ENCODE data around the gene SHKBP1. TPM values are rescaled to one million over a fixed set of nuclear protein-coding genes. Genes with fewer than 3 reads are reported as not detected.
A peak's percentile ranks its signal among the peaks of the same experiment; 100 is the strongest.

Gene SHKBP1
- total RNA-seq, 1 experiment from 2014 or later: 92.9 TPM

GRCh38 chr19:40529093-40529954, 47.3 kb upstream of the SHKBP1 start:
- Mint-ChIP-seq H3K27me3 (ENCODE audit: low read depth) (peaks cover 54% of the 10 kb centered on the region), H3K36me3 (ENCODE audit: insufficient read depth in 1 of 3, low read depth in 3 of 3) (no peaks in the 10 kb centered on the region), H3K4me1 (peaks cover 18 to 24% of the 10 kb centered on the region in 2 experiments), H3K27ac (no peak overlapping the region; a peak in 1 of 7 replicates), H3K9me3 (peaks cover 0 to 2% of the 10 kb centered on the region in 2 experiments; a peak in 2 of 5 replicates), H3K4me3 (peak overlapping the region; percentile 62 to 77)
- H3K79me1 ChIP-seq (ENCODE audit: insufficient read depth, low read depth, low read length, poor library complexity, severe bottlenecking): no peaks in the 10 kb centered on the region
- no peaks in the 10 kb centered on the region for H4K20me1 ChIP-seq (ENCODE audit: control insufficient read depth, insufficient read depth, insufficient read length)
- no peak overlapping the region for H2BK20ac ChIP-seq (ENCODE audit: low read depth, low read length, poor library complexity, severe bottlenecking)
- H3K9me3 ChIP-seq (ENCODE audit: control insufficient read depth, low read depth, low read length): no peaks in the 10 kb centered on the region
- H3K4me2 ChIP-seq (ENCODE audit: insufficient read depth, insufficient read length, low read length): peak overlapping the region; percentile 23
- H2BK5ac ChIP-seq (ENCODE audit: insufficient read length, low read length): no peak overlapping the region
- no peak overlapping the region for H4K5ac ChIP-seq (ENCODE audit: insufficient read length, low read depth, low read length)
- H2AK5ac ChIP-seq (ENCODE audit: insufficient read length, low read length): no peak overlapping the region
- no peaks in the 10 kb centered on the region for H3K79me2 ChIP-seq (ENCODE audit: insufficient read depth, low read length)
- no peak overlapping the region for H4K8ac ChIP-seq (replicated peaks; ENCODE audit: insufficient read length, low read depth, low read length)
- H2BK15ac ChIP-seq (ENCODE audit: low read depth, low read length): no peak overlapping the region
- H3K14ac ChIP-seq (ENCODE audit: insufficient read depth, low read length): no peak overlapping the region
- no peak overlapping the region for H3K27ac ChIP-seq (ENCODE audit: insufficient read length, low read depth, low read length)
- peak; percentile 91 for DNase-seq
- peak; percentile 95 for TF ChIP-seq CTCF (conservative IDR thresholded peaks at IDR 0.05)
- H4K91ac ChIP-seq (ENCODE audit: insufficient read length, low read depth, low read length): no peak overlapping the region
- no peaks in the 10 kb centered on the region for H3K23me2 ChIP-seq (ENCODE audit: insufficient read length, low read depth, low read length, poor library complexity, severe bottlenecking)
- H3K4ac ChIP-seq (ENCODE audit: low read depth, low read length): no peak overlapping the region
- H3K23ac ChIP-seq (ENCODE audit: insufficient read length, low read depth, low read length): no peak overlapping the region
- no peaks in the 10 kb centered on the region for H3K27me3 ChIP-seq (ENCODE audit: insufficient read depth, low read length)
- no peak overlapping the region for H2BK12ac ChIP-seq (ENCODE audit: insufficient read length, low read depth, low read length)
- no peak overlapping the region for H3K18ac ChIP-seq (ENCODE audit: insufficient read length, low read depth, low read length)
- no peak overlapping the region for H3T11ph ChIP-seq (ENCODE audit: low read length)
- H2BK120ac ChIP-seq (ENCODE audit: low read depth, low read length, poor library complexity, severe bottlenecking): no peak overlapping the region
- H2AFZ ChIP-seq (ENCODE audit: low read length): no peak overlapping the region
- H3K56ac ChIP-seq (ENCODE audit: insufficient read length, low read depth, low read length): no peak overlapping the region
- WGBS (ENCODE audit: extremely low coverage, insufficient read length, low lambda C conversion rate): no CpG with 5 or more reads among the region's 54 CpGs
- H3K4me1 ChIP-seq (ENCODE audit: insufficient read depth, low read length): no peaks in the 10 kb centered on the region
- no peak overlapping the region for H3K9ac ChIP-seq (ENCODE audit: extremely low read depth, insufficient read length, low read length)
